GM21360 (cell line): ENCODE results near the gene CEP170B.
"Not testable (repeated sequence)": the region's sequence is repeated elsewhere in the genome, so short reads cannot be mapped to it uniquely, and the experiment has no call there.

Experiments used
- ATAC-seq: cut with Tn5 transposase; IDR thresholded peaks from one replicate; pipeline ENCODE4 v1.9.1; 2021; ENCODE audit warnings: mild to moderate bottlenecking, moderate library complexity; ENCODE audit not compliant: unreplicated experiment

CEP170B gene

DNA sequence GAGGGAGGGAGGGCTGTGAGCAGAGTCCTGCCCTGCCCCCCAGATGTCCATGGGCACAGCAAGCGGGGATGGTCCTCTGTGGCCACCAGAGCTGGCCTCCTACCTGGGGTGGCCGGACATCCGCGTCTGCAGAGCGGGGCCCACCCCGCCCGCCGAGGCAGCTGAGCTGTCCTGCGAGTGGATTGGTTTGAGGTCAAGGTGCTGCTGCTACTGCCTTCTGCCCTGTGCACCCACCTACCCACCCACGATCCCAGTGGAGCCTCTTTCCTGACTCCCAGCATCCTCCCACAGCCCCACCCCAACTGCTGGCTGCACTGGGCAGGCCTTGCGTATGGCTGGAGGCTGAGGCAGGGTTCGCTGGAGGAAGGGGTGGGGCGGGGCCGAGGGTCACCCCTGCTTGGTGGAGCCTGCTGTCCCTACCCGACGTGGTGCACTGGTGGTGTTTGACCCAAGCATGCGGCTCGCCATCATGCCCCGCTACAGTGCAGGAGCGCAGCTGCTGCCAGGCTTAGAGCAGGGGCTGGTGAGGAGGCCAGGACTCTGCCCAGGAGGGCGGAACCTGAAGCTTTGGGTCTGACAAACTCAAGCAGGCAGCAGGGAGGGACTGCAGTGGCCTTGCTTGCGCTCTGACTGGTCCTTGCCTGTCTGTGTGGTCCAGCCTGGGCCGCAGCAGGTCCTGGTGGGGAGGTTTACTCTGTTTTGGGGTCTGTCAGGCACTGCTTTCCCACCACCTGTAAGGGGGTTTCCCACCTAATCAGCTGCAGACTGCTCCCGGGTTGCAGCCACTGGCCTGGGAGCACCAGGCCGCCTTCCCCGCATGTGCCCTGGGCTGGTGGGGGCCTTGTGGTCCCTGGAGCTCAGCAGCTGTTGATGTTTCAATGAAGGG lies 23.7 kb downstream of the CEP170B start:
- no peak for ATAC-seq

DNA sequence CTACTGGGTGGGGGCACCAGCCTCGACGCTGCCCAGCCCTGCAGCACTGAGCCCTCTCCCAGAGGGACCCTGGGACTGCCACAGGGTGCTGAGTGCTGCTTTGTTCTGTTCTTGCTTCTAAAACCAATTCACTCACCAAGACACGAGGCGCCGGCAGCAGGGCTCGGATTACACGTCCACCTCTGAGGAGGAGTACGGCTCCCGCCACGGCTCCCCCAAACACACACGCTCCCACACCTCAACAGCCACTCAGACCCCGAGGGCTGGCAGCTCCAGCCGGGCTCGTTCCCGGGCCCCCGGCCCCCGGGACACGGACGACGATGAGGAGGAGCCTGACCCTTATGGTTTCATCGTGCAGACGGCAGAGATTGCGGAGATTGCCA lies 24.3 kb downstream of the CEP170B start:
- no peak for ATAC-seq

DNA sequence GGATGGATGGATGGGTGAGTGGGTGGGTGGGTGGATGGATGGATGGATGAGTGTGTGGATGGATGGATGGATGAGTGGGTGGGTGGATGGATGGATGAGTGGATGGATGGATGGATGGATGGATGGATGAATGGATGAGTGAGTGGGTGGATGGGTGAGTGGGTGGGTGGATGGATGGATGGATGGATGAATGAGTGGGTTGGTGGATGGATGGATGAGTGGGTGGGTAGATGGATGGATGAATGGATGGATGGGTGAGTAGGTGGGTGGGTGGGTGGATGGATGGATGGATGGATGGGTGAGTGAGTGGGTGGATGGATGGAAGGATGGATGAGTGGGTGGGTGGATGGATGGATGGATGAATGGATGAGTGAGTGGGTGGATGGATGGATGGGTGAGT lies 25.2 kb downstream of the CEP170B start:
- ATAC-seq, result not testable (repeated sequence)

- ATAC-seq, result no peak
Observed at GRCh38 chr14:104891121-104891551, 26.1 kb downstream of the CEP170B start.

- ATAC-seq, result no peak
Observed at GRCh38 chr14:104891664-104892530, 26.8 kb downstream of the CEP170B start.

GRCh38 chr14:104892531-104893434 lies 27.7 kb downstream of the CEP170B start:
- ATAC-seq, result no peak

DNA sequence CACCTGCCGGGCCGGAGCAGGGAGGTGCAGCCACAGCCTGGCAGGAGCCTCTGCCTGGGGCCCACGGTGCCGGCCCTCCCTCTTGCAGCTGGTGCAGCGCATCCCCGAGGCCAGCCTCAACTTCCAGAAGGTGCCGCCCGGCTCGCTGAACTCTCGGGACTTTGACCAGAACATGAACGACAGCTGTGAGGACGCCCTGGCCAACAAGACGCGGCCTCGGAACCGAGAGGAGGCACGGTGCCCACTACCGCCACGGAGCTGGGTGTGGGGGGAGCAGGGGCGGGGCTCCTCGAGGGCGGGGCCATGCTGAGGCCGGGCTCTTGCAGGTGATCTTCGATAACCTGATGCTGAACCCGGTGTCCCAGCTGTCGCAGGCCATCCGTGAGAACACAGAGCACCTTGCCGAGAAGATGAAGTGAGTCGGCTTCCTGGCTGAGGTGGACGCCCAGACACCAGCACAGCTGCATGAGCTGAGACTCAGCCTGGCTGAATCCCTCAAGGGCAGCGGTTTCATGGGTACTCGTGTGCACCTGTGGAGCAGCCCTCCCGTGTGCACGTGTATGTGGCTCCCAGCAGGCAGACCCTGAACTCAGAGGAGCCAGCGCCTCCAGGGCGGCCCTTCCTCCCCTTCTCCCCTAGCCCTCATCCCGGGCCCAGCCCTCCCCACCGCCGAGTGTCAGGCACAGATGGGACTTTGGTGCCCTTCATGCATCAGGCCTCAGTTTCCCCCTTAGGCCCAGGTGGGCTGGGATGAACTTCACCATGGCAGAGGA lies 28.6 kb downstream of the CEP170B start:
- ATAC-seq, result no peak

GRCh38 chr14:104894331-104895206 lies 29.5 kb downstream of the CEP170B start:
- no peak for ATAC-seq

DNA sequence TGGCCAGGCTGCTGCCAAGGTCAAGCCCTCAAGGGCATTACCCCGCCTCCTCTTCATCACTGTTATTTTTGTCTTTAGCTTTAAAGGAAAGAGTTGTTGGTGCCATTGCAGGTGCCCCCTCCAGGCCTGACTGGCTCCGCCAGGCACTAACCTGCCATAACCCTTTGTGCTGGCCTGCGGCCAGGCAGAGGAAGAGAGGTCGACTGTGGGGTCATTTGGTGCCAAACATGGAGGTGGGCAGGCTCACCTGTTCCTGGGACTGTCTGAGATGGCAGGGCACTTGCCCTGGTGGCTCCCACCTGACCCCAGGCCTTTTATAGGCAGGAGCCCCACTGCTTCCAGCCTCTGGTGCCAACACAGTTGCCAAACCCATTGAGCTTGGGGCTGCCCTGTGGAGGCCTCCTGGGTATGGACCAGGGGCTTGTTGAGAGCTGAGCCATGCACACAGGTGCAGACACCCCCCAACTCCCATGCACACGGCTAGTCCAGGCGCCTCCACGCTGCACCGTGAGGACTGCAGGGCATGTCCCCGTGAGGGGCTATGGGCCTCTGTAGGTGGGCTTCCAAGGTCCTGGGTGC lies 30.2 kb downstream of the CEP170B start:
- ATAC-seq, result no peak

DNA sequence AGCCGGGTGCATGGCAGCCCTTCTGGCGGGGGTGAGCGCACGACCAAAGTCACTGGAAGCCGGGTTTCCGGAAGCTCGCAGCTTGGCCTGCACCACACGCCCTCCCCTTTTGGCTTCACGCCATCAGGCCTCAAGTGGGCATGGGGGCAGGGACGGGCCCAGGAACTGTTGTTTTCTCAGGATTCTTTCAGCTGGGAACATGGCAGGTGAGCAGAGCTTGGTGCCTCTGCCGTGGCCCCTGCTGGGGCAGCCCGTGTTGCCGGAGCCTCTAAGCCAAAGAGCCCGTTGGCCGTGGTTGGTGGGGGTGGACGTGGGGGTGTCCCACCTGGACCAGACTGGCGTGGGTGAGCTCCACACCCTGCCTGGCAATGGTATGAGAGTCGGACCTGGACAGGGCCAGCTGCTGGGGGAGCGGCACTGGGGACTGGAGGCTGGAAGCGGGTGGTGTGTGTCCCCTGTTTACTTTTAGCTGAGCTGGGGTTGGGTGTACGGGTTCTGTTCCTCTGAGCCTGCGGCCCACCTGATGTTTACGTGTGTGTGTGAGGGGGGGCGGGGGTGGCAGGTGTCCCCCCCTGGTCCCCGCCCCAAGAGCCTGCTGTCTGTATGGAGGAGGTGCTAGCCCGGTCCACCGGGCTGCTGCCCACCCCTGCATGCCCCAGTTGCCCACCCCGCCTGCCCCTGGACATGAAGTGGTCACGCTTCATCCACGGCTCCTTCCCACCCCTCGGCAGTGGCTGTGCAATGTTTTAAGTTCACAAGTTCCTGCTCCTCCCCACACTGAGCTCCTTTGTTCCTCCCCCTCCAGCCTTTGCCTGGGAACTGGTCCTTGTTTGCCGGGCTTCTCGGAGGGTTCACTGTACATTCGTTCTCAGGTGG lies 31.0 kb downstream of the CEP170B start:
- no peak for ATAC-seq

DNA sequence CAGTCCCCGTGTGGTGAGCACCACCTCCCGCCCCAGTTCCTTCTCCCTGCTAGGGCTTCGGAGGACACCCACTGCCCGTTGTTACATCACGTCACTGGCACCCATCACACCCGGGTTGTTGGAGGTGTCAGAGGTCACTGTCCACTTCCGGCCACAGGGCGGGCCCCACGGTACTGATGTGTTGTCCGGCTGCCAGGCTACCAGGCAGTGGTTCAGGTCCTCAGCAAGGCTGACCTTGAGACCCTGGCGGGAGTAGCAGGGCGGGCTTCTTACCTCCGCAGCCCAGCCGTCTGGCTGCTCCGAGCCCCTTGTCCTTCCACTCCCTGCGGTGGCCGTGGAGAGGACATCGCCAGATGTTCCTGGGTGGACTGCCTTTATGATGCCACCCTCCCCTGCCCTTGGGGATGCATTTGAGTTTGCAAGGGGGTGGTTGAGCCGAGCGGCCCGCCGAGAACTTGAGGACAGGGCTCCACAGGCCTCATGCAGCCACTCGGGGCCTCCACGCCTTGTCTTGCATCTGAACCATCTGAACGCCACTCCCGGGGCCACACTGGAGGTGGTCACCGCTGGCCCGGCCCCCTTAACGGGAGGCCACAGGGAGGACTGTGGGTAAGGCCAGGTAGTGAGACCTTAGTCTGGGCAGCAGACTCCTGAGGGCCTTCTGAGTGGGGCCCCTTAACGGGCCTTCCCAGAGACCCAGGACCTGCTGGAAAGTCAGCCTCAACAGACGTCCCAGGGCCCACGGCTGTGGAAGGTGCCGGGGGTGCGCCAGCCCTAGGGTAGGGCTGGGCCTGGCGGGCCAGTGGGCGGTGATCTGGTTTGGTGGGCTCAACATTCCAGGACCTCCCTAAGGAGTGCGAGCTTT lies 32.5 kb downstream of the CEP170B start:
- ATAC-seq, result no peak

- no peak for ATAC-seq
Observed at GRCh38 chr14:104898195-104898558, 33.1 kb downstream of the CEP170B start.

GRCh38 chr14:104898870-104899510 lies 33.9 kb downstream of the CEP170B start:
- no peak for ATAC-seq

DNA sequence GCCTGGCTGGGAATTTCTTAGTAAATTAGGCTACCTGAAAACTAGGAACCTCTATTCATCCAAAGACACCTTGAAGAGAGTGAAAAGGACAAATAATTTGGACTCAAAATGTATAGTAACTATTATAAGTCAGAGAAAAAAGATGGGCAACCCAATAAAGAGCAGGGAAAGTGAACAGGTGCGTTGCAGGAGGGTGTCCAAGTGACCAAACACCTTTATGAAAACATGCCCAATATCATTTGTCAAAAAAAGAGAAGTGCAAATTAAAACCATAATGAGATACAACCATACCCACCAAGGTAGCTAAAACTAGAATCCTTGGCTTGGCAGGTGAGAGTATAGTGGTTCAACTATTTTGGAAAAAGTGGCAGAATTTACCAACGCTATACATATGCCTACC lies 34.7 kb downstream of the CEP170B start:
- ATAC-seq, result no peak

DNA sequence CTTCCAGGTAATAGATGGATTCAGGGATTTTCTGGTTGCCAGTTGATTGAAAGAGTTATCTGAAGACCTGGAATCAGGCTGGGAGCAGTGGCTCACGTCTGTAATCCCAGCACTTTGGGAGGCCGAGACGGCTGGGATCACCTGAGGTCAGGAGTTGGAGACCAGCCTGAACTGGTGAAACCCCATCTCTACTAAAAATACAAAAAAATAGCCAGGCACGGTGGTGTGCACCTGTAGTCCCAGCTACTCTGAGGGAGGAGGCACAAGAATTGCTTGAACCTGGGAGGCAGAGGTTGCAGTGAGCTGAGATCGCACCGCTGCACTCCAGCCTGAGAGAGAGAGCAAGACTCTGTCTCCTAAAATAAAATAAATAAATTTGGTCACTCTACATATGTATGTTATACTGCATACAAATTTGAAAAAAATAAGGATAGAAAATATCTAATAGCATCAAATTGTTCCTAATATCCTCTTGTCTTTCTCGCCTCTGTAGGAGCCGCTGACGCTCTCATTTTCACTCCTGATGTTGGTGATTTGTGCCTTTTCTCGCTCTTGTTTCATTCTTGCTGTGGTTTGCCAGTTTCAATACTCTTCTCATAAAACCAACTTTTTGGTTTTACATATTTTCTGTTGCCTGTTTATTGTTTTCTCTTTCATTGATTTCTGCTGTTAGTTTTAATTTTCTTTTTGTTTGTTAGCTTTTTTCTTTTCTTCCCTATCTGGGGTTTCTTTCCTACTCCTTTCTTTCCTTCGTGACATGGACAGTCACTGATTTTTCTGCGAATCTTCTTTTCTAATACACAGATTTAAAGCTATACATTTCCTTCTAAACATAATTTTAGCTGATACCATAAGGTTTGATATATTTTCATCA lies 35.8 kb downstream of the CEP170B start:
- no peak for ATAC-seq
